Mucosa of gallbladder (tissue), 1 donor: ENCODE measurements around the gene LPXN. TPM values are rescaled to one million over a fixed set of nuclear protein-coding genes. Genes with fewer than 3 reads are reported as not detected.

ENCODE experiments used
- total RNA-seq: library from RNA; stranded (reverse); gene quantifications from one replicate; pipeline ENCODE4 v1.2.1, GENCODE V29; 2021
- donor health status: DM: no; HTN: no; CAD: no.

Gene LPXN
- total RNA-seq, 1 donor from 2014 or later: 11.8 TPM

Other genes starting within 250 kb of the LPXN start
- not detected for gene OR5B17, start 216.8 kb downstream of the LPXN start, total RNA-seq
- gene OR5B3, start 169.0 kb downstream of the LPXN start, total RNA-seq: not detected
- not detected for gene OR5B2, start 147.7 kb downstream of the LPXN start, total RNA-seq
- gene OR5B12, start 133.6 kb downstream of the LPXN start, total RNA-seq: not detected
- gene OR5B21, start 67.8 kb downstream of the LPXN start, total RNA-seq: not detected
- gene ZFP91, start 3.2 kb upstream of the LPXN start, total RNA-seq: 46.9 TPM
- 0.60 TPM for gene CNTF, start 46.8 kb upstream of the LPXN start, total RNA-seq
- 0.49 TPM for gene GLYAT, start 156.1 kb upstream of the LPXN start, total RNA-seq